OCI-LY1 (cell line): ENCODE data around the gene NKAIN2.

ENCODE experiments used
- H2AFZ ChIP-seq: fragments of 200-600 bp; sonication (generic), shearing (Covaris generic); 2 replicates; pipeline ENCODE4 v1.6.0; 2014; ENCODE audit warnings: antibody characterized with exemption, mild to moderate bottlenecking, low read length
- H3F3A ChIP-seq: fragments of 200-600 bp; sonication (generic), shearing (Covaris generic); 2 replicates; pipeline ENCODE4 v1.6.0; 2014; ENCODE audit warnings: mild to moderate bottlenecking, antibody characterized with exemption, low read length, moderate library complexity; ENCODE audit not compliant: insufficient read depth
- H3K27ac ChIP-seq: fragments of 200-600 bp; sonication (generic); 2 replicates; pipeline ENCODE4 v1.5.1; 2014; ENCODE audit warnings: low read length, mixed run types, mild to moderate bottlenecking, low read depth; ENCODE audit not compliant: poor library complexity, severe bottlenecking
- H3K27me3 ChIP-seq: fragments of 200-600 bp; sonication (generic); 2 replicates; pipeline ENCODE4 v1.6.0; 2014; ENCODE audit warnings: antibody characterized with exemption, mild to moderate bottlenecking, low read length, moderate library complexity; ENCODE audit not compliant: insufficient read depth
- H3K36me3 ChIP-seq: fragments of 200-600 bp; sonication (generic); 2 replicates; pipeline ENCODE4 v1.6.1; 2014; ENCODE audit warnings: mild to moderate bottlenecking, antibody characterized with exemption, low read length, moderate library complexity, mixed read lengths; ENCODE audit not compliant: insufficient read depth
- H3K4me1 ChIP-seq: fragments of 200-600 bp; sonication (generic); 2 replicates; pipeline ENCODE4 v1.5.1; 2014; ENCODE audit warnings: mild to moderate bottlenecking, low read length, moderate library complexity; ENCODE audit not compliant: insufficient read depth, severe bottlenecking
- H3K4me2 ChIP-seq: fragments of 200-600 bp; sonication (generic), shearing (Covaris generic); 2 replicates; pipeline ENCODE4 v1.6.1; 2014; ENCODE audit warnings: low read length
- H3K4me3 ChIP-seq: fragments of 200-600 bp; sonication (generic); 2 replicates; pipeline ENCODE4 v1.5.1; 2014; ENCODE audit warnings: low read length, low read depth, mild to moderate bottlenecking, mixed read lengths; ENCODE audit not compliant: poor library complexity, severe bottlenecking
- H3K79me2 ChIP-seq: fragments of 200-600 bp; shearing (Covaris generic); 2 replicates; pipeline ENCODE4 v1.6.1; 2016; ENCODE audit warnings: mixed run types, low read length, mixed read lengths; ENCODE audit not compliant: insufficient read depth
- H3K9ac ChIP-seq: fragments of 200-600 bp; sonication (generic), shearing (Covaris generic); 2 replicates; pipeline ENCODE4 v1.6.1; 2014; ENCODE audit warnings: mild to moderate bottlenecking, low read length, mixed read lengths
- H3K9me2 ChIP-seq: fragments of 200-600 bp; sonication (generic), shearing (Covaris generic); 2 replicates; pipeline ENCODE4 v1.6.1; 2014; ENCODE audit warnings: low read depth, mild to moderate bottlenecking, low read length, mixed read lengths
- H3K9me3 ChIP-seq: fragments of 200-600 bp; shearing (Covaris generic); 2 replicates; pipeline ENCODE4 v1.6.1; 2014; ENCODE audit warnings: low read length, mixed read lengths
- H4K20me1 ChIP-seq: fragments of 200-600 bp; sonication (generic), shearing (Covaris generic); 2 replicates; pipeline ENCODE4 v1.6.0; 2016; ENCODE audit warnings: mild to moderate bottlenecking, low read length; ENCODE audit not compliant: insufficient read depth
- CTCF ChIP-seq: fragments of 200-600 bp; sonication (generic), shearing (Covaris generic); IDR thresholded peaks from 2 replicates; pipeline ENCODE4 v1.5.1; 2017; ENCODE audit warnings: mild to moderate bottlenecking, antibody characterized with exemption, low read length, moderate library complexity, mixed read lengths
- EZH2 ChIP-seq: fragments of 200-600 bp; sonication (generic), shearing (Covaris generic); IDR thresholded peaks from 2 replicates; pipeline ENCODE4 v1.8.0; 2017; ENCODE audit warnings: borderline replicate concordance, mixed run types, mild to moderate bottlenecking, antibody characterized with exemption, low read length, moderate library complexity, mixed read lengths

Gene NKAIN2

GRCh38 chr6:124858564-124858963 is 1054.9 kb downstream of the NKAIN2 start:
- no peak overlapping the region for H3K4me2 ChIP-seq

GRCh38 chr6:124859366-124859765 is 1055.7 kb downstream of the NKAIN2 start:
- H3K9me3 ChIP-seq, result no peaks in the 10 kb centered on the region
- H3K27me3 ChIP-seq, result no peaks in the 10 kb centered on the region
- H3K36me3 ChIP-seq, result no peaks in the 10 kb centered on the region
- no peaks in the 10 kb centered on the region for H4K20me1 ChIP-seq
- H3K9me2 ChIP-seq, result no peaks in the 10 kb centered on the region
- TF ChIP-seq CTCF (no peak), EZH2 (no peak)
- no peak overlapping the region for H3K4me2 ChIP-seq
- no peak overlapping the region for H3K9ac ChIP-seq
- H3K79me2 ChIP-seq, result no peaks in the 10 kb centered on the region
- no peak overlapping the region for H3K4me3 ChIP-seq
- H2AFZ ChIP-seq, result no peak overlapping the region
- no peak overlapping the region for H3K27ac ChIP-seq
- no peaks in the 10 kb centered on the region for H3K4me1 ChIP-seq
- H3F3A ChIP-seq, result no peaks in the 10 kb centered on the region

More at GRCh38 chr6:124858564-124858963, 1054.9 kb downstream of the NKAIN2 start:
- TF ChIP-seq CTCF (no peak), EZH2 (no peak)
- Histone ChIP-seq H3K4me1 (no peaks in the 10 kb centered on the region), H3K36me3 (no peaks in the 10 kb centered on the region), H4K20me1 (no peaks in the 10 kb centered on the region), H3K9me2 (no peaks in the 10 kb centered on the region), H3K27ac (no peak overlapping the region), H3K4me3 (no peak overlapping the region), H3F3A (no peaks in the 10 kb centered on the region), H3K27me3 (no peaks in the 10 kb centered on the region), H3K79me2 (no peaks in the 10 kb centered on the region), H3K9me3 (no peaks in the 10 kb centered on the region), H2AFZ (no peak overlapping the region), H3K9ac (no peak overlapping the region)

DNA sequence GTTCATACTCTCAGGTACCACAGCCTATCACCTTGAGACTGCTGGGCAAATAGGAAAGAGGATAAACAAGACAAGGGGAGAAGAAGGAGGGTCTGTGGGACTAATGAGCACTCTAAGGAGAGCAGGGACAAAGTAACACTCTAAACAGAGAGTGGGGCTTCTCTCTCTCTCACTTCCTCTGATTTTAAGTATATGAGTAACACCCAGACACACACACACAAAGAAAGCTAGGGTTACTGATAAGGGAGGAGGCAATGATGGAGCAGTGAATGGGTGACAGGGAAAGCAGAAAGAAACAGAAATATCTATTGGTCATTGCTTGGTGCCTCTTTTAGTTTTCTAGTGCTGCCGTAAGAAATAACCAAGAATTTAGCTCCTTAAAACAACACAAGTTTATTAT is 1062.4 kb downstream of the NKAIN2 start:
- no peak overlapping the region for H3K4me2 ChIP-seq
- H3K4me1 ChIP-seq, result no peaks in the 10 kb centered on the region
- no peak for TF ChIP-seq EZH2
- TF ChIP-seq CTCF, result no peak
- no peak overlapping the region for H2AFZ ChIP-seq
- no peak overlapping the region for H3K9ac ChIP-seq
- no peaks in the 10 kb centered on the region for H3K9me3 ChIP-seq
- no peaks in the 10 kb centered on the region for H3K79me2 ChIP-seq
- H3K4me3 ChIP-seq, result no peak overlapping the region
- H4K20me1 ChIP-seq, result no peaks in the 10 kb centered on the region
- no peaks in the 10 kb centered on the region for H3K9me2 ChIP-seq
- H3K27me3 ChIP-seq, result no peaks in the 10 kb centered on the region
- no peaks in the 10 kb centered on the region for H3F3A ChIP-seq
- H3K36me3 ChIP-seq, result no peaks in the 10 kb centered on the region
- no peak overlapping the region for H3K27ac ChIP-seq
